Measurements from ENCODE around the gene BCO1.

BCO1 gene

GRCh38 chr16:81278526-81278925 lies 40.0 kb downstream of the BCO1 start:
- ATAC-seq = no peak

GRCh38 chr16:81279392-81279791 lies 40.9 kb downstream of the BCO1 start:
- ATAC-seq = peak; percentile 54
- no peak for TF ChIP-seq OSR1 (CRISPR knock-in tag; IDR thresholded peaks at IDR 0.05)
- no peak for TF ChIP-seq ZNF565 (CRISPR knock-in tag; conservative IDR thresholded peaks at IDR 0.05; ENCODE audit: low read depth)
- TF ChIP-seq CSDC2 (CRISPR knock-in tag; IDR thresholded peaks at IDR 0.05) = no peak
- TF ChIP-seq, protein P1, sequence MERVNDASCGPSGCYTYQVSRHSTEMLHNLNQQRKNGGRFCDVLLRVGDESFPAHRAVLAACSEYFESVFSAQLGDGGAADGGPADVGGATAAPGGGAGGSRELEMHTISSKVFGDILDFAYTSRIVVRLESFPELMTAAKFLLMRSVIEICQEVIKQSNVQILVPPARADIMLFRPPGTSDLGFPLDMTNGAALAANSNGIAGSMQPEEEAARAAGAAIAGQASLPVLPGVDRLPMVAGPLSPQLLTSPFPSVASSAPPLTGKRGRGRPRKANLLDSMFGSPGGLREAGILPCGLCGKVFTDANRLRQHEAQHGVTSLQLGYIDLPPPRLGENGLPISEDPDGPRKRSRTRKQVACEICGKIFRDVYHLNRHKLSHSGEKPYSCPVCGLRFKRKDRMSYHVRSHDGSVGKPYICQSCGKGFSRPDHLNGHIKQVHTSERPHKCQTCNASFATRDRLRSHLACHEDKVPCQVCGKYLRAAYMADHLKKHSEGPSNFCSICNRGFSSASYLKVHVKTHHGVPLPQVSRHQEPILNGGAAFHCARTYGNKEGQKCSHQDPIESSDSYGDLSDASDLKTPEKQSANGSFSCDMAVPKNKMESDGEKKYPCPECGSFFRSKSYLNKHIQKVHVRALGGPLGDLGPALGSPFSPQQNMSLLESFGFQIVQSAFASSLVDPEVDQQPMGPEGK (CRISPR knock-in tag; IDR thresholded peaks at IDR 0.05; ENCODE audit: borderline replicate concordance) = no peak
- TF ChIP-seq ARNTL (CRISPR knock-in tag; IDR thresholded peaks at IDR 0.05; ENCODE audit: borderline replicate concordance, low read depth) = no peak
- TF ChIP-seq GLIS3 (CRISPR knock-in tag; IDR thresholded peaks at IDR 0.05) = no peak
- no peak for TF ChIP-seq RARB (CRISPR knock-in tag; IDR thresholded peaks at IDR 0.05)

More at GRCh38 chr16:81278526-81278925, 40.0 kb downstream of the BCO1 start:
- TF ChIP-seq, protein P2, sequence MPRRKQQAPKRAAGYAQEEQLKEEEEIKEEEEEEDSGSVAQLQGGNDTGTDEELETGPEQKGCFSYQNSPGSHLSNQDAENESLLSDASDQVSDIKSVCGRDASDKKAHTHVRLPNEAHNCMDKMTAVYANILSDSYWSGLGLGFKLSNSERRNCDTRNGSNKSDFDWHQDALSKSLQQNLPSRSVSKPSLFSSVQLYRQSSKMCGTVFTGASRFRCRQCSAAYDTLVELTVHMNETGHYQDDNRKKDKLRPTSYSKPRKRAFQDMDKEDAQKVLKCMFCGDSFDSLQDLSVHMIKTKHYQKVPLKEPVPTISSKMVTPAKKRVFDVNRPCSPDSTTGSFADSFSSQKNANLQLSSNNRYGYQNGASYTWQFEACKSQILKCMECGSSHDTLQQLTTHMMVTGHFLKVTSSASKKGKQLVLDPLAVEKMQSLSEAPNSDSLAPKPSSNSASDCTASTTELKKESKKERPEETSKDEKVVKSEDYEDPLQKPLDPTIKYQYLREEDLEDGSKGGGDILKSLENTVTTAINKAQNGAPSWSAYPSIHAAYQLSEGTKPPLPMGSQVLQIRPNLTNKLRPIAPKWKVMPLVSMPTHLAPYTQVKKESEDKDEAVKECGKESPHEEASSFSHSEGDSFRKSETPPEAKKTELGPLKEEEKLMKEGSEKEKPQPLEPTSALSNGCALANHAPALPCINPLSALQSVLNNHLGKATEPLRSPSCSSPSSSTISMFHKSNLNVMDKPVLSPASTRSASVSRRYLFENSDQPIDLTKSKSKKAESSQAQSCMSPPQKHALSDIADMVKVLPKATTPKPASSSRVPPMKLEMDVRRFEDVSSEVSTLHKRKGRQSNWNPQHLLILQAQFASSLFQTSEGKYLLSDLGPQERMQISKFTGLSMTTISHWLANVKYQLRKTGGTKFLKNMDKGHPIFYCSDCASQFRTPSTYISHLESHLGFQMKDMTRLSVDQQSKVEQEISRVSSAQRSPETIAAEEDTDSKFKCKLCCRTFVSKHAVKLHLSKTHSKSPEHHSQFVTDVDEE (CRISPR knock-in tag; IDR thresholded peaks at IDR 0.05) = no peak
- TF ChIP-seq RARB (CRISPR knock-in tag; IDR thresholded peaks at IDR 0.05) (no peak), ZFP30 (CRISPR knock-in tag; IDR thresholded peaks at IDR 0.05) (no peak)

- peak; percentile 68 for ATAC-seq
These were observed 41.9 kb downstream of the BCO1 start for GRCh38 chr16:81280393-81280792.

More at GRCh38 chr16:81280393-81280792, 41.9 kb downstream of the BCO1 start:
- TF ChIP-seq POU6F1 (CRISPR knock-in tag; IDR thresholded peaks at IDR 0.05; ENCODE audit: borderline replicate concordance, low read depth) = no peak
- TF ChIP-seq PPARA (CRISPR knock-in tag; IDR thresholded peaks at IDR 0.05; ENCODE audit: borderline replicate concordance) = no peak
- TF ChIP-seq ZNF565 (CRISPR knock-in tag; conservative IDR thresholded peaks at IDR 0.05; ENCODE audit: low read depth) = no peak
- no peak for TF ChIP-seq ZFP3 (CRISPR knock-in tag; IDR thresholded peaks at IDR 0.05)
- no peak for TF ChIP-seq CSRNP3 (CRISPR knock-in tag; IDR thresholded peaks at IDR 0.05)
- no peak for TF ChIP-seq TCF4 (CRISPR knock-in tag; IDR thresholded peaks at IDR 0.05; ENCODE audit: borderline replicate concordance)
- TF ChIP-seq ZC3H10 (CRISPR knock-in tag; IDR thresholded peaks at IDR 0.05) = no peak
- no peak for TF ChIP-seq BACH2 (CRISPR knock-in tag; IDR thresholded peaks at IDR 0.05; ENCODE audit: borderline replicate concordance)
- no peak for TF ChIP-seq GLIS3 (CRISPR knock-in tag; IDR thresholded peaks at IDR 0.05)
- no peak for TF ChIP-seq ISL1 (CRISPR knock-in tag; IDR thresholded peaks at IDR 0.05)
- no peak for TF ChIP-seq SNAI2 (CRISPR knock-in tag; IDR thresholded peaks at IDR 0.05)
- TF ChIP-seq ZNF8 (CRISPR knock-in tag; IDR thresholded peaks at IDR 0.05) = no peak
- no peak for TF ChIP-seq ZNF70 (CRISPR knock-in tag; IDR thresholded peaks at IDR 0.05)
- no peak for TF ChIP-seq ZFP30 (CRISPR knock-in tag; IDR thresholded peaks at IDR 0.05)
- TF ChIP-seq ESRRG (CRISPR knock-in tag; IDR thresholded peaks at IDR 0.05) = no peak
- no peak for TF ChIP-seq CREB5 (CRISPR knock-in tag; IDR thresholded peaks at IDR 0.05; ENCODE audit: low read depth)
- TF ChIP-seq, protein P1 (CRISPR knock-in tag; IDR thresholded peaks at IDR 0.05; ENCODE audit: borderline replicate concordance) = no peak
- TF ChIP-seq, protein P2 (CRISPR knock-in tag; IDR thresholded peaks at IDR 0.05) = no peak
